Astrocyte (in vitro differentiated cells and primary cell): ENCODE data around the gene SUN2. TPM values are rescaled to one million over a fixed set of nuclear protein-coding genes. Genes with fewer than 3 reads are reported as not detected.
A peak's percentile ranks its signal among the peaks of the same experiment; 100 is the strongest.

ENCODE experiments used
- DNase-seq: peaks from one replicate; pipeline ENCODE4 v3.0.0-alpha.2; 2010; ENCODE audit warnings: low read depth
- FAIRE-seq: peaks from 2 replicates; lab custom pipeline; 2011; peaks lifted over from hg19 to GRCh38; lab: Jason Lieb, UNC
- H2AFZ ChIP-seq: 2 replicates; pipeline ENCODE4 v1.6.0; 2012; ENCODE audit warnings: low read depth, low read length, inconsistent platforms
- H3K27ac ChIP-seq: 2 replicates; pipeline ENCODE4 v1.5.1; 2011; ENCODE audit warnings: low read depth, low read length, inconsistent platforms
- H3K27me3 ChIP-seq: 2 replicates; pipeline ENCODE4 v1.6.0; 2011; ENCODE audit warnings: low read length, inconsistent platforms; ENCODE audit not compliant: insufficient read depth
- H3K36me3 ChIP-seq: 2 replicates; pipeline ENCODE4 v1.5.1; 2011; ENCODE audit warnings: low read length, inconsistent platforms; ENCODE audit not compliant: insufficient read depth
- H3K4me1 ChIP-seq: 2 replicates; pipeline ENCODE4 v1.5.1; 2011; ENCODE audit warnings: low read length, inconsistent platforms; ENCODE audit not compliant: insufficient read depth
- H3K4me2 ChIP-seq: 2 replicates; pipeline ENCODE4 v1.6.0; 2012; ENCODE audit warnings: low read length, inconsistent platforms
- H3K4me3 ChIP-seq: 2 replicates; pipeline ENCODE4 v1.5.1; 2011; ENCODE audit warnings: low read depth, mild to moderate bottlenecking, low read length, inconsistent platforms; ENCODE audit not compliant: insufficient read depth
- H3K79me2 ChIP-seq: 2 replicates; pipeline ENCODE4 v1.6.0; 2012; ENCODE audit warnings: mild to moderate bottlenecking, low read length, inconsistent platforms; ENCODE audit not compliant: insufficient read depth
- H3K9ac ChIP-seq: 2 replicates; pipeline ENCODE4 v1.6.0; 2012; ENCODE audit warnings: mild to moderate bottlenecking, low read length, inconsistent platforms
- H3K9me3 ChIP-seq: 2 replicates; pipeline ENCODE4 v1.5.1; 2012; ENCODE audit warnings: low read depth, mild to moderate bottlenecking, low read length, inconsistent platforms; ENCODE audit not compliant: insufficient read depth
- H4K20me1 ChIP-seq: 2 replicates; pipeline ENCODE4 v1.6.0; 2012; ENCODE audit warnings: low read length, inconsistent platforms; ENCODE audit not compliant: insufficient read depth
- H3K27ac Mint-ChIP-seq: one replicate; pipeline ENCODE4 v1.8.0; 2021; ENCODE audit warnings: mild to moderate bottlenecking, mixed read lengths; ENCODE audit not compliant: unreplicated experiment
- H3K27me3 Mint-ChIP-seq: one replicate; pipeline ENCODE4 v1.8.0; 2021; ENCODE audit warnings: low read depth, mixed read lengths; ENCODE audit not compliant: unreplicated experiment
- H3K36me3 Mint-ChIP-seq: one replicate; pipeline ENCODE4 v1.8.0; 2021; ENCODE audit warnings: low read depth, mixed read lengths; ENCODE audit not compliant: unreplicated experiment
- H3K4me1 Mint-ChIP-seq: one replicate; pipeline ENCODE4 v1.8.0; 2021; ENCODE audit warnings: low read depth, mixed read lengths; ENCODE audit not compliant: unreplicated experiment
- H3K4me3 Mint-ChIP-seq: one replicate; pipeline ENCODE4 v1.8.0; 2021; ENCODE audit warnings: mild to moderate bottlenecking, moderate library complexity, mixed read lengths; ENCODE audit not compliant: unreplicated experiment
- H3K9me3 Mint-ChIP-seq: one replicate; pipeline ENCODE4 v1.8.0; 2021; ENCODE audit warnings: mild to moderate bottlenecking, mixed read lengths; ENCODE audit not compliant: unreplicated experiment
- CTCF ChIP-seq: IDR thresholded peaks from 2 replicates; pipeline ENCODE4 v1.5.1; 2011; ENCODE audit warnings: low read depth, mild to moderate bottlenecking, inconsistent platforms, low read length, moderate library complexity; ENCODE audit not compliant: insufficient read depth
- EZH2 ChIP-seq: IDR thresholded peaks from 2 replicates; pipeline ENCODE4 v1.6.1; 2012; ENCODE audit warnings: mild to moderate bottlenecking, low read length, inconsistent platforms; ENCODE audit not compliant: insufficient read depth
- total RNA-seq: library from RNA; stranded (reverse); gene quantifications from 2 replicates; pipeline ENCODE4 v1.2.1, GENCODE V29; 2021

The SUN2 gene
- total RNA-seq, 1 donor from 2014 or later, result 46.5 TPM

- H3K36me3 ChIP-seq, result peaks cover 23% of the 10 kb centered on the region
- Mint-ChIP-seq H3K27ac (no peak overlapping the region), H3K4me1 (peaks cover 7% of the 10 kb centered on the region), H3K9me3 (no peaks in the 10 kb centered on the region), H3K27me3 (no peaks in the 10 kb centered on the region), H3K4me3 (no peak overlapping the region), H3K36me3 (peaks cover 20% of the 10 kb centered on the region)
- H3K79me2 ChIP-seq, result no peaks in the 10 kb centered on the region
- H4K20me1 ChIP-seq, result peaks cover 38% of the 10 kb centered on the region
- no peak overlapping the region for H2AFZ ChIP-seq
- no peaks in the 10 kb centered on the region for H3K27me3 ChIP-seq
- peaks cover 3% of the 10 kb centered on the region for H3K4me1 ChIP-seq
- H3K9me3 ChIP-seq, result no peaks in the 10 kb centered on the region
- H3K9ac ChIP-seq, result no peak overlapping the region
- no peak overlapping the region for H3K4me2 ChIP-seq
- DNase-seq (no peak), FAIRE-seq (no peak)
- H3K27ac ChIP-seq, result no peak overlapping the region
- no peak for TF ChIP-seq CTCF
- TF ChIP-seq EZH2, result no peak
- H3K4me3 ChIP-seq, result no peak overlapping the region
These were observed 21.9 kb downstream of the SUN2 start for GRCh38 chr22:38733724-38734381.

GRCh38 chr22:38733329-38733723 is 22.5 kb downstream of the SUN2 start:
- no peak for FAIRE-seq

More at GRCh38 chr22:38733329-38733723, 22.5 kb downstream of the SUN2 start:
- Histone ChIP-seq H2AFZ (no peak overlapping the region), H4K20me1 (peaks cover 38% of the 10 kb centered on the region), H3K4me2 (no peak overlapping the region), H3K79me2 (no peaks in the 10 kb centered on the region), H3K4me1 (peaks cover 3% of the 10 kb centered on the region), H3K4me3 (no peak overlapping the region), H3K9ac (no peak overlapping the region), H3K36me3 (peaks cover 19% of the 10 kb centered on the region), H3K9me3 (no peaks in the 10 kb centered on the region), H3K27ac (no peak overlapping the region), H3K27me3 (no peaks in the 10 kb centered on the region)
- peak overlapping the region; percentile 18 for H3K27ac Mint-ChIP-seq
- H3K9me3 Mint-ChIP-seq, result no peaks in the 10 kb centered on the region
- TF ChIP-seq CTCF (peak; percentile 74), EZH2 (no peak)
- no peak for DNase-seq
- no peak overlapping the region for H3K4me3 Mint-ChIP-seq
- peaks cover 18% of the 10 kb centered on the region for H3K36me3 Mint-ChIP-seq
- H3K4me1 Mint-ChIP-seq, result peaks cover 7% of the 10 kb centered on the region
- H3K27me3 Mint-ChIP-seq, result no peaks in the 10 kb centered on the region
